T47D (cell line): Measurements from ENCODE around the gene INHA.

Experiments
- DNase-seq, 2 experiments: peaks; one replicate each; pipeline versions ENCODE4 v3.0.0 to v3.0.0-alpha.2; 2011 to 2012; ENCODE audit warnings: low read depth in 1 of 2, low spot score in 1 of 2
- JUND ChIP-seq: IDR thresholded peaks from 2 replicates; pipeline ENCODE4 v1.6.1; 2012; ENCODE audit warnings: low read depth
- in situ Hi-C: cut with HindIII; loops from 2 replicates; pipeline ENCODE4 v1.10.0; 2016; ENCODE audit warnings: low sequenced_read_pairs, low pct_unique_long_range_greater_than_20kb

The INHA gene

GRCh38 chr2:219555956-219556355, 16.2 kb upstream of the INHA start:
- in situ Hi-C loops = no loop called here
- no peak for DNase-seq
- TF ChIP-seq JUND = no peak

- TF ChIP-seq JUND = no peak
- in situ Hi-C loops = no loop called here
These were observed 15.7 kb upstream of the INHA start for GRCh38 chr2:219556413-219556812.

GRCh38 chr2:219557320-219557719, 14.8 kb upstream of the INHA start:
- in situ Hi-C loops = no loop called here
- no peak for TF ChIP-seq JUND
- DNase-seq = no peak

More at GRCh38 chr2:219556413-219556812, 15.7 kb upstream of the INHA start:
- DNase-seq = no peak

DNA sequence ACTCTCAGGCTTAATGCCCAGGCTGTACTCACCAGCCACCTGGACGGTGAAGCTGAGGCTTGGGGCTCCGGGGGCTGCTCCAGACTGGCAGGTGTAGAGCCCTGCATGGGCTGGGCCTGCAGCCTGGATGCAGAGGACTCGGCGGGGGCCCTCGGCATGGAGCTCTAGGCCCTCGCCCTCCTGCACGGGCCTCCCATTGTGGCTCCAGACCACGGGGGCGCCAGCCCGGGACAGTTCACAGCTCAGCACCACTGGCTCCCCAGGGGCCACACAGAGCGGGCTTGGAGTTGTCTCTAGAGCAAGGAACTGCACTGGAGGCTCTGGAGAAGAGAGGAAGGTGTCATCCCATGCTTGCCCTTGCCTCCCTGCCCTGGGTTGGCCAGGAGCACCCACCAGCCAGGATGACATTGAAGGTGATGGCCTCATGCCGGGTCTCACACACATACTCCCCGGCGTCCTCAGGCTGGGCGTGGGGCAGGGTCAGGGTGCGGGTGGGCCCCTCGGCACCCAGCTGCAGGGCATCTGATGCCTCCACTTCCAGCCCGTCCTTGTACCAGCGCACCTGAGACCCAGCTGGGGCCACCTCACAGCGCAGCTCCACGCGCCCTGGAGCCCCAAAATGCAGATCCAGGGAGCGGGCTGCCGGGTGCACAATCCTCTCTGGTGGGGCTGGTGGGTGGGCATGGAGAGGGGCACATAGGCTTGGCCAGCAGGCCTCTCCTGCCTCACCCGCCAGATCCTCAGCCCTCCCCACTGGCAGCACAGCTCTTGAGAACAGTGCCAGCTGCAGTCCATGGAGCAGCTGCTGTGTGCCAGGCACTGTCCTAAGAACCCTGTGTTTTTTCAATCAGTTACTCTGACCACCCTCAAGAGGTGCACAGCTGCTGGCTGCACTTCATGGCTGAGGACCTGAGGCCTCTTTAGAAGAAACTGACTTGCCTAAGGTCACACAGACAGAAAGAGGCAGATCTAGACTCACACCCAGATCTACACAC, 14.0 kb upstream of the INHA start:
- in situ Hi-C loops = no loop called here
- TF ChIP-seq JUND = no peak
- DNase-seq = no peak

DNA sequence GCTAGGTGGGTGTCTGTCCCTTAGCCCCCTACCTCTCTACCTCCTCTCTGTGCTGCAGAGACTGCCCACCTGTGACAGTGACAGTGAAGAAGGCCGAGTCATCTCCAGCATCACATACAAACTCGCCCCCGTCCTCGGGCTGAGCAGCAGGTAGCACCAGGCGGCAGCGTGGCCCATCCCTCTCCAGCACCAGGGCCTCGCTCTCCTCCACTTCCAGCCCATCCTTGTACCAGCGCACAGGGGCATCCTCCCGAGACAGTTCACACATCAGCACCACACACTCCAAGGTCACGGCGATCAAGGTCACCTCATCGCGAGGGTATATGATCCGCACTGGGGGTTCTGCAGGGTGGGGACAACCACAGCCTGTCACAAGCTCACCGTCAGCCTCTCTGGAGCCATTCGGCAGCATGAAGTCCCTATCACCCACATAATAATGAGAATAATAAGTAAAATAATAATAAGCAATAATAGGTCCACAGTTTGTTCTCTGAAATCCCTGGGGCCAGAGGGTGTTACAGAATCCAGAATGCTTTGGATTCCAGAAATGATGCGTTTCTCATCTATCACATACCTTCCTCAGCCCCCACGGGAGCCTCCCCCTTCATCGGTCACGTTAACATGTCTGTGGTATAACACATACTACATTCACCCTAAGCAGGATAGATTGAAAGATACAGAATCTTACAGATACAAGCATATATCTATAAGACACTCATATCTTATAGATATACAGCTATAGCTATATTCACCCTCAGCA, 12.8 kb upstream of the INHA start:
- no peak for DNase-seq
- in situ Hi-C loops = no loop called here
- no peak for TF ChIP-seq JUND

GRCh38 chr2:219560037-219560892, 11.8 kb upstream of the INHA start:
- DNase-seq = no peak
- TF ChIP-seq JUND = no peak

DNA sequence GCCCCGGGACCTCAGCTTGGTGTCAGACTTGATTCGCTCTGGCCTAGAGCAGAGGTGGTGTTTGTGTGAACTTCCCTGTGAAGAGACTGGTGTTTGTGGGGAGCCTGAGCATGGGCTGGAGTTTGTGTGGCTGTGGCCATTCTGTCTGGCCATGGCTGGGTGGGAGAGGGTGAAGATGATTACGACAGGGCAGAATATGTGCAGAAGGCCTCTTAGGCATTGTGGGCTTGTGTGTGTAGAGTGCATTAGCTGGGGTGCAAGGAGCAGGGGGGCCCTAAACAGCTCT, 11.3 kb upstream of the INHA start:
- DNase-seq = no peak
- in situ Hi-C loops = no loop called here
- no peak for TF ChIP-seq JUND

More at GRCh38 chr2:219560037-219560892, 11.8 kb upstream of the INHA start:
- in situ Hi-C loops = no loop called here

GRCh38 chr2:219561179-219562048, 10.7 kb upstream of the INHA start:
- no peak for DNase-seq
- TF ChIP-seq JUND = no peak
- in situ Hi-C loops = no loop called here

- no peak for DNase-seq
- in situ Hi-C loops = no loop called here
- no peak for TF ChIP-seq JUND
These were observed 9.8 kb upstream of the INHA start for GRCh38 chr2:219562049-219563020.

DNA sequence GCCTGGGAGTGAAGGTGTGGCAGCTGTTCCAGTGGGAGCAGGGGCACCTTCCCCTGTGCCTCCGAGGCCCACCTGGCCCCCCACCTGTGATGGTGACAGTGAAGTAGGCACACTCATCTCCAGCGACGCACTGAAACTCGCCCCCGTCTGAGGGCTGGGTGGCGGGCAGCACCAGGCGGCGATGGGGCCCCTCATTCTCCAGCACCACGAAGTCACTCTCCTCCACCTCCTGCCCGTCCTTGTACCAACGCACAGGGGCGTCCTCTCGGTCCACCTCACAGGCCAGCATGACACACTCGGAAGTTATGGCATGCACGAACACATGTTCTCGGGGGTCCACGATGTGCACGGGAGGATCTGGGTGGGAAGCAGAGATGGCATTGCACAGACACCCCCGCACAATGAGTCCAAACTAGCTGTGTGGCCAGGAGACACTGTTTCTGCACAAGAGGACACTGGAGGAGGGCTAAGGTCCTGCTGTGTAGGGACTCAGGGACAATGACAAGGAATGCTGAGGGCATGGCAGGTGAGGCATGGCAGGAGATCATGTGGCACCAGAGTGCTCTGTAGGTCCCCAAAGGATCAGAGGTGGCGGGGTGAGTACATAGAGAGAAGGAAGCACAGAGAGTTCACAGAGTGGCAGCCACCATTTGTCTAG, 8.7 kb upstream of the INHA start:
- TF ChIP-seq JUND = no peak
- in situ Hi-C loops = no loop called here
- no peak for DNase-seq
